Fibroblast of pulmonary artery (primary cell): Measurements from ENCODE around the gene TRAPPC12.
A peak's percentile ranks its signal among the peaks of the same experiment; 100 is the strongest.
"Not testable (repeated sequence)": the region's sequence is repeated elsewhere in the genome, so short reads cannot be mapped to it uniquely, and the experiment has no call there.

Source experiments
- DNase-seq: peaks from one replicate; pipeline ENCODE4 v3.0.0-alpha.2; 2010; ENCODE audit warnings: low read depth
- H3K4me3 ChIP-seq: replicated peaks from 2 replicates; pipeline ENCODE4 v1.5.1; 2011; ENCODE audit warnings: low read depth, mild to moderate bottlenecking, control low read depth, low read length, moderate library complexity
- TF ChIP-seq, protein P1 (sequence below): IDR thresholded peaks from 2 replicates; pipeline ENCODE4 v1.5.1; 2011; ENCODE audit warnings: mild to moderate bottlenecking, control low read depth, low read length, inconsistent platforms; ENCODE audit errors: missing control alignments

The TRAPPC12 gene

GRCh38 chr2:3503483-3503882 lies 124.0 kb downstream of the TRAPPC12 start:
- TF ChIP-seq, protein P1, sequence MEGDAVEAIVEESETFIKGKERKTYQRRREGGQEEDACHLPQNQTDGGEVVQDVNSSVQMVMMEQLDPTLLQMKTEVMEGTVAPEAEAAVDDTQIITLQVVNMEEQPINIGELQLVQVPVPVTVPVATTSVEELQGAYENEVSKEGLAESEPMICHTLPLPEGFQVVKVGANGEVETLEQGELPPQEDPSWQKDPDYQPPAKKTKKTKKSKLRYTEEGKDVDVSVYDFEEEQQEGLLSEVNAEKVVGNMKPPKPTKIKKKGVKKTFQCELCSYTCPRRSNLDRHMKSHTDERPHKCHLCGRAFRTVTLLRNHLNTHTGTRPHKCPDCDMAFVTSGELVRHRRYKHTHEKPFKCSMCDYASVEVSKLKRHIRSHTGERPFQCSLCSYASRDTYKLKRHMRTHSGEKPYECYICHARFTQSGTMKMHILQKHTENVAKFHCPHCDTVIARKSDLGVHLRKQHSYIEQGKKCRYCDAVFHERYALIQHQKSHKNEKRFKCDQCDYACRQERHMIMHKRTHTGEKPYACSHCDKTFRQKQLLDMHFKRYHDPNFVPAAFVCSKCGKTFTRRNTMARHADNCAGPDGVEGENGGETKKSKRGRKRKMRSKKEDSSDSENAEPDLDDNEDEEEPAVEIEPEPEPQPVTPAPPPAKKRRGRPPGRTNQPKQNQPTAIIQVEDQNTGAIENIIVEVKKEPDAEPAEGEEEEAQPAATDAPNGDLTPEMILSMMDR: no peak
- no peak overlapping the region for H3K4me3 ChIP-seq
- no peak for DNase-seq

- no peak overlapping the region for H3K4me3 ChIP-seq
- TF ChIP-seq, protein P1: no peak
- DNase-seq: no peak
These were observed 125.2 kb downstream of the TRAPPC12 start for GRCh38 chr2:3504741-3505140.

DNA sequence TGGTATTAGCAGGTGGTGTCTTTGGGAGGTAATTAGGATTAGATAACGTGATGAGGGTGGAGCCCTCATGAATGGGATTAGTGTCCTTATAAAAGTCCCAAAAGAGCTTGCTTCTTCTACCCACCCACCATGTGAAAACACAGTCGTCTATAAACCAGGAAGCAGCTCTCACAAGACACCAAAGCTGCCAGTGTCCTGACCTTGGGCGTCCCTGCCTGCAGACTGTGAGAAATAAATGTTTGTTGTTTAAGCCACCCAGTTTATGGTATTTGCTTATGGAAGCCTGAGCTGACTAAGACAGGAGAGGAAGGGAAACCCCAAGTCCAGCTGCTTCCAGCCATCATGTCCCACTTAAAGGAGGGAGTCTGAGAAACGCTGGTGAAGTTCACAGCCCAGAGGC lies 126.3 kb downstream of the TRAPPC12 start:
- no peak overlapping the region for H3K4me3 ChIP-seq
- TF ChIP-seq, protein P1: no peak
- DNase-seq: no peak

DNA sequence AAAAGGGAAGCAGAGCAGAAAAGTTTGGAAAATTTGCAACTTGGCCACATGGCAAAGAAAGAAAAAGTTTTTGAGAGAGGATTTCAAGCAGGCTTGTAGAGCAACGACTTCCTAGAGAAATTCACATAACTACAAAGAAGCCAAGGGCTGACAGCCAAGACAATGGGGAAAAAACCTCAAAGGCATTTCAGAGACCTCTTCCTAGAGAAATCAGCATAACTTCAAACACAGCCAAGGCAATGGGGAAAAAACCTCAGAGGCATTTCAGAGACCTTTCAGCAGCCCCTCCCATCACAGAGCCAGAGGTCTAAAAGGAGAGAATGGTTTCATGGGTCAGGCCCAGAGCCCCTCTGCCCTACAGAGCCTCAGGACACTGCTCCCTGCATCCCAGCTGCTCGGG lies 132.6 kb downstream of the TRAPPC12 start:
- DNase-seq: peak; percentile 8
- TF ChIP-seq, protein P1: no peak

DNA sequence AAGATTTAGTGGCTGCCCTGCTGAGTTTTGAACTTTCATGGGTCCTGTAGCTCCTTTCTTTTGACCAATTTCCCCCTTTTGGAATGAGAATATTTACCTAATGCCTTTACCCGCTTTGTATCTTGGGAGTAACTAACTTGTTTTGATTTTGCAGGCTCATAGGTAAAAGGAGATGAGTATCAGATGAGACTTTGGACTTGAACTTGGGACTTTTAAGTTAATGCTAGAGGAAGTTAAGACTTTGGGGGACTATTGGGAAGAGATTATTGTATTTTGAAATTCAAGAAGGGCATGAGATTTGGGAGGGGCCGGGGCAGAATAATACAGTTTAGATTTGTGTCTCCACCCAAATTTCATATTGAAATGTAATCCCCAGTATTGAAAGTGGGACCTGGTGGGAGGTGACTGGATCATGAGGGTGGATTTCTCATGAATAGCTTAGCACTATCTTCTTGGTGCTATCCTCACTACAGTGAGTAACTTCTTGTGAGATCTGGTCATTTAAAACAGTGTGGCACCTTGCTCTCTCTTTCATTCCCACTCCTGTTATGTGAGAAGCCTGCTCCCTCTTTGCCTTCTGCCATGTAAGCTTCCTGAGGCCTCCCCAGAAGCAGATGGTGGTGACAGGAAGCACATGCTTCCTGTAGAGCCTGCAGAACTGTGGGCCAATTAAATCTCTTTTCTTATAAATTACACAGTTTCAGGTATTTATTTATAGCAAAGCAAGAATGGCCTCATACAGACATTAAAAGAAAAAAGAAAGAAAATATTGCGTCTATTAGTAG lies 133.7 kb downstream of the TRAPPC12 start:
- no peak overlapping the region for H3K4me3 ChIP-seq
- no peak for DNase-seq
- TF ChIP-seq, protein P1: no peak

More for the DNA sequence above, 132.6 kb downstream of the TRAPPC12 start:
- no peak overlapping the region for H3K4me3 ChIP-seq

DNA sequence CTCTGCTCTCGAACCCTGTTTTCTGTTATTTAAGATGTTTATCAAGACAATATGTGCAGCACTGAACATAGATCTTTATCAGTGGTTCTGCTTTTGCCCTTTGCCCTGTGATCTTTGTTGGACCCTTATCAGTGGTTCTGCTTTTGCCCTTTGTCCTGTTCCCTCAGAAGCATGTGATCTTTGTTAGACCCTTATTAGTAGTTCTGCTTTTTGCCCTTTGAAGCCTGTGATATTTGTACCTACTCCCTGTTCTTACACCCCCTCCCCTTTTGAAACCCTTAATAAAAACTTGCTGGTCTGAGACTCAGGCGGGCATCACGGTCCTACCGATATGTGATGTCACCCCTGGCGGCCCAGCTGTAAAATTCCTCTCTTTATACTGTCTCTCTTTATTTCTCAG lies 135.9 kb downstream of the TRAPPC12 start:
- DNase-seq: not testable (repeated sequence)

GRCh38 chr2:3516831-3517230 lies 137.3 kb downstream of the TRAPPC12 start:
- H3K4me3 ChIP-seq: no peak overlapping the region
- TF ChIP-seq, protein P1: no peak
- no peak for DNase-seq

More for the DNA sequence above, 135.9 kb downstream of the TRAPPC12 start:
- H3K4me3 ChIP-seq: not testable (repeated sequence)
